OCI-M2 (cell line): ENCODE measurements around the gene MTHFSD.

Source experiments
- DNase-seq: peaks from one replicate; lab custom pipeline; 2025; ENCODE audit not compliant: unreplicated experiment; lab: John Stamatoyannopoulos, UW

The MTHFSD gene

DNA sequence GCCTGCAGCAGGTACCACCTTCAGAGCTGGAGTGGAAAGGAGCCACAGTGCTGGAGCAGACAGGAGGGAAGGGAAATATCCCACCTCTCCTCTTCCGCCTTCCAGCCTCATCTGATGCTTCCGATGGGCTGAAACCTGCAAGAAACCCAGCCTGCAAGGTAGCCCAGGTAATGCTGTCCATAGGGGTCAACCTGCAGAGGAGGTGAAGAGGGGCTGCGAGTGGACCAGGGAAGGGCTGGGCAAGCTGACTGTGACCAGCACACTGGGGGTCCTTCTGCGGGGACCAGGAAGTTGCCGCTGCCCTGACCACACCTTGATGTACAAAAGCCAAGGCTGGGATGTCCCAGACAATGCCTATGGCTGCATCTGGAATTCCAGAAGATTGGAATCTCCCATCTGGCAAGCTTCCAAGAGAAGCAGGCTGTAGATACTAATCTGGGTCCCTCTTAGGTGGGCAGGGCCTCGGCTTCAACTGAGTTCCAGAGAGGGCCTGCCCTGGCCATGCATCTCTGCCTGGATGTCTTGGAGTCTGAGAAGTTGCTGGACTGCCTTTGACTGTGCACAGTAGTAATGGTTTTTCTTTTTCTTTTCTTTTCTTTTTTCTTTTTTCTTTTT is 29.1 kb upstream of the MTHFSD start:
- DNase-seq, result no peak

DNA sequence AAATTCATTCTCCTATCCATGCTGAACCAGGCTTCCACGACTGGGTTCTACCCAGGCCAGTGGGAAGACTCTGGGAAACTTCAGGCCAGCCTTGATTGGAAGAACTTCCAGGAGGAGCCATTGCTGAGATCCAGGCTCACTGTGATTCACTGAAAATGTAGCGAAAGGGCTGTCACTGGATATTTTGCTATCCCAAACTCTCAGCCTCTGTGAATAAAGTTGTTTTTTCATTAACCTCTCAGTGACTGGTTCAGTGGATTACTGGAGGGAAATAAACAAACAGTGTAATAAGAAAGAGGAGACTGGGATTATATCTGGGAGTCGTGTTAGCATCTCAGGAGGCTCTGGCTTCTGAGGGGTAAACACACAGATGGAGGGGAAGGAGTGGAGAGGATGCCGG is 26.4 kb upstream of the MTHFSD start:
- DNase-seq, result no peak

DNA sequence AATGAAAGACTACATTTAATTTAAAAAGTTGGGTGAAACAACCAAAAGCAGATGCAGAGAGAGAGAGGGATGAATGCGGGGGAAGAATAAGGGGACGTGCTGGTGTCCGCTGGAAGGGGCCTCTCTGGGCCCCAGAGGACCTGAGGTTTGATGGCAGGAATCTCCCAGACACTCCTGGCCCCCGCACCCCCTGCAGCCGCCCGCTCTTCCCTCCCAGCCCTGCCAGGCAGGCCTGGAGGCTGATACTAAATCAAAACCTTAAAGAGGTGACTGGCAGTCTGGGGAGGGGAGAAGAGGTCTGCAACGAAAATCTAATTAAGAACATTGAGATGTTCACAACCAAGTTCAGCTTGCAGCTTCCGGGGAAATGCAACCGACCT is 25.7 kb upstream of the MTHFSD start:
- no peak for DNase-seq

DNA sequence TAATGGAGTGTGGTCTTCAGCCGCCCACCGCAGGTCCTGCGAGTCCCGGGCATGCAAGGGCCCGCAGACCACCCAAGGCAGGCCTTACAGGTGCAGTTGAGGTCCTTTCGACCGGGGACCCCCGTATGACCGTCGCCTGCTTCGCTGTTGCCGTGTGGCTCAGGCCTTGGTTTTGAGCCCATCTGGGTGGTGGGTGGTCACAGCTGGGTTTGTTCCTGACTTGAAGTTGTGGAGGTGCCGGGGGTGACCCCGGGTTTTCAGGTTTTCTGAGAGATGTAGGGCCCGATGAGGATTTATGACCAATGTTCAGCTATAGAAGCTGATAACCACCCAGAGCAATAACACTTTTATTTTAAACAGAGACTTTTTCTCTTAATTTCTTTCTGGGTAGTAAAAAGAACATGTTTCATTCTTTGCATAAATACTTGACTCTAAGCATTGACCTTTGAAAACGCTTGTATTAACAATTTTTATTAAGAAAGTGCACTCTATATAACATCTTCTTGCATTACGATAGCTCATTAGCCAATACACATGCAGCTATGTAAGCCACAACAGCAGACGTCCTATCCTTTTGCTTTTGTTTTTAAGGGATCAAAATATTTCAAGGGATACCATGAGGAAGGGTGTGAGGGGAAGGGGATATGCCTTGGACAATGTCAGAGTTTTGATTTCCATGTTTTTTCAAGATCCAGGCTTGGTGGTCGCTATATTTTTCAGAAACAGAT is 25.2 kb upstream of the MTHFSD start:
- no peak for DNase-seq

DNA sequence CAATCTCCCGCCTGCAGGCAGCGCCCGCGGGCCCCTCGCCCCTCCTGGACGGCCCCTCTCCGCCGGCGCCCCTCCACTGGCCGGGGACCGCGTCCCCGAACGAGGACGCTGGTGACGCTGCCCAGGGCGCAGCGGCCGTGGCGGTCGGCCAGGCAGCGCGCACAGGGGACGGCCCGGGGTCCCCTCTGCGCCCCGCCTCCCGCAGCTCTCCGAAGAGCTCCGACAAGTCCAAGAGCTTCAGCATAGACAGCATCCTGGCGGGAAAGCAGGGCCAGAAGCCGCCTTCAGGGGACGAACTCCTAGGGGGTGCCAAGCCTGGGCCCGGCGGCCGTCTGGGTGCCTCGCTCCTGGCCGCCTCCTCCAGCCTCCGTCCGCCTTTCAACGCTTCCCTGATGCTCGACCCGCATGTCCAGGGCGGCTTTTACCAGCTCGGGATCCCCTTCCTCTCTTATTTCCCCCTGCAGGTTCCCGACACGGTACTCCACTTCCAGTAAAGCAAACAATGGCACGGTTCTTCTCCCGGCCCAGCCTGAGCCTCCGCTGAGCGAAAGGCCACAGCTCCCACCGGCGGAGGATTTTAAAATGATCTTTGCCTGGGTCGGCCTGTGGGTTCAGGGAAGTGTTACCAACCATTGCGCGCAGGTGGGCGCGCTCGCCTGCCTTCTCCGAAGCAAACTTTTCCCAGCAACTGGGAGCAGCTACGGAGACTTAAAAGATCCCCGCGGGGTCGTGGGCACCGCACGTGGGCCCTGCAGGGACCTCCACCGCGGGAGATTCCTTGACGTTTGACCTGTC is 24.4 kb upstream of the MTHFSD start:
- DNase-seq, result no peak

DNA sequence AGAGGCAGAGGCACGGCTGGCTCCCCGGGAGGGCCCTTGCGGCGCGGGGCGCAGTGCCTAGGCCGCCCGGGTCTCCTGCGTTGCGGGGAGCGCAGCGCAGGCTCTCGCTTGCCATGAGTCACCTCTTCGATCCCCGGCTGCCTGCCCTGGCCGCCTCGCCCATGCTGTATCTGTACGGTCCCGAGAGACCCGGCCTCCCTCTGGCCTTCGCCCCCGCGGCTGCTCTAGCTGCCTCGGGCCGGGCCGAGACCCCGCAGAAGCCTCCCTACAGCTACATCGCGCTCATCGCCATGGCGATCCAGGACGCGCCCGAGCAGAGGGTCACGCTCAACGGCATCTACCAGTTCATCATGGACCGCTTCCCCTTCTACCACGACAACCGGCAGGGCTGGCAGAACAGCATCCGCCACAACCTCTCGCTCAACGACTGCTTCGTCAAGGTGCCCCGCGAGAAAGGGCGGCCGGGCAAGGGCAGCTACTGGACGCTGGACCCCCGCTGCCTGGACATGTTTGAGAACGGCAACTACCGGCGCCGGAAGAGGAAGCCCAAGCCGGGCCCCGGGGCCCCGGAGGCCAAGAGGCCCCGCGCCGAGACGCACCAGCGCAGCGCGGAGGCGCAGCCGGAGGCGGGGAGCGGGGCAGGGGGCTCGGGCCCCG is 23.7 kb upstream of the MTHFSD start:
- no peak for DNase-seq

DNA sequence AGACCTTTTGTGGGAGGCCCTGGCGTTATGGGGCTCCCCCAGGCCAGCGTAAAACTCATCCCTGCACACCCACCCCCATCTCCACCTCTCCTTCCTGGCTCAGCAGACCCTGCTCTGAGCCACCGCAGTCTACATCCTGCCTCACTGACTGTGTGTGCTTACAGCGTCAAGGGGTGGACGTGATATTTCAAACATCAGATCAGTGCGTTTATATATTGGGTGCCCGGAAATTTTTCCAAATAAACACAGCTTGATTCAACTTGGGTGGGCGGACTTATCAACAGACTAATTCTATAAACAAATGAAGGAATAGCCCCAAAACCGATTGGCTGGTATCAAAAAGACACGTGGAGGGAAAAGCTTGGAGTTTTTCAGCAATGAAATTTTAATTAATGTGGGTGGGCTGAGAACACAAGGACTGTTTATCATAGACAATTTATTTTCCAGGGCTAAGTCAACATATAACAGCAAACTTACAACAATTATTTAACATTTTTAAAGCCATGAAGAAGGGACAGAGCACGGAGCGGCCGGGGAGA is 23.1 kb upstream of the MTHFSD start, which contains the start of gene FOXL1:
TSS of gene FOXL1 (plus strand) at position 489 of the 539 bp plus-strand sequence. CDS start 175 bp downstream, outside the sequence.
- DNase-seq, result no peak

DNA sequence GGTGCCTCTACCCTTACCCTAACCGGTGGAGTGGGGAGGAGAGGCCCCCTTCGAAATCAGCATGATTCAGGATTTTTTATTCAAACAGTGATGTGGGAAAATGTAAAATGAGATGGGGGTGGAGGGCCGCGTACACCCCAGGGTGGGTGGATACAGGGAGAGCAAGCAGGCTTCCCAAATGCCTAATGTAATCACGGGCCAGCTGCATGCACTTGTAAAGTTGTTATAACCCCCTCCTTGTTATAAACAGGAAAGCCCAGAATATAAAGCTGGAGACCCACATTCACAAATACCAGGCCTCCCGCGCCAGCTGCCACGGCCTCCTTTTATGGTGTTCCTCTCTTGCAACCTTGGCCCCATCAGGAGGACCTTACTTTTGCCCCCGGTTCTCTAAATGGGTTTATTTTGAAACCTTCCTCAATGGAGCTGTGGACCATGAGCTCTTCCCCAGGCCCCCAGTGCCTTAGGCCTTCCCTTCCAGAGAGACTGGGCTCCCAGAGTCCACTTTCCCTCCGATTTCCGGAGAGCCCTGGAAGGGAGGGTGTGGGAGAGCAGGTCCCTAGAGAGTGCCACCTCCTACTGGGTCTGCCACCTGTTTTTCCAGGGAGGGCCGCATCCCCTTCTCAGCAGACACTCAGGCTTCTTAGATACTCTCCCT is 22.4 kb upstream of the MTHFSD start:
- no peak for DNase-seq

DNA sequence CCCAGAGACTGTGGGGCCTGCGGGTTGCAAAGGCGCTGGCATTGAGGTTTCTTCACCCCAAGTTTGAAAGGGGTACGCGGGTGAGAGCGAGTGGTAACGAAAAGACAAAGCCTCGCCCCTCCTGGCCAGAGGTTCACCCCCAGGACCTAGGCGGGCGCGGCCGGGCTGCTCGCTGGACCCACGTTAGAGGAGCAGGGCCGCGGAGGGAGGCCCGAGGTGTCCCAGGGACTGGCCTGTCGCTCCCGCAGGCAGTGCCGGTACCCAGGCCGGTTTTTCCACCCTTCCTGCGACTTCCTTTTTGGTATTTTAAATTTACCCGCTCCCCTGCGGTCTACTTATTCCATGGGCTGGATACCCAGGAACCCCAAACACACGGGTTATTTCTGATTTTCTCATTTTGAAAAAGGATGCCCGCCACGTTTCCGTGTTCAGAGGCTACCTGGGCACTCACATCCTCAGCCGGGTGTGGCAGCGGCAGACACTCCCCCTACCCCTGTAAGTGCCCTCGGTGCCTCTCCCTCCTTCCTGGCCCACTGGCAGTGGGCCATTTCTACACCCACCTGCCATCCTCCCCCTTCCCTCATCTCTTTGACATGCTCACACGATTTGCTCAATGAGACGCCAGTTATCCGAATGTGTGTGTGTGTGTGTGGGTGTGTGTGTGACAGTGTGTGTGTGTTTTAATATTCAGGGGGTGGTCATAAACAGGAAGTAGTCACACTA is 21.7 kb upstream of the MTHFSD start:
- DNase-seq, result no peak

DNA sequence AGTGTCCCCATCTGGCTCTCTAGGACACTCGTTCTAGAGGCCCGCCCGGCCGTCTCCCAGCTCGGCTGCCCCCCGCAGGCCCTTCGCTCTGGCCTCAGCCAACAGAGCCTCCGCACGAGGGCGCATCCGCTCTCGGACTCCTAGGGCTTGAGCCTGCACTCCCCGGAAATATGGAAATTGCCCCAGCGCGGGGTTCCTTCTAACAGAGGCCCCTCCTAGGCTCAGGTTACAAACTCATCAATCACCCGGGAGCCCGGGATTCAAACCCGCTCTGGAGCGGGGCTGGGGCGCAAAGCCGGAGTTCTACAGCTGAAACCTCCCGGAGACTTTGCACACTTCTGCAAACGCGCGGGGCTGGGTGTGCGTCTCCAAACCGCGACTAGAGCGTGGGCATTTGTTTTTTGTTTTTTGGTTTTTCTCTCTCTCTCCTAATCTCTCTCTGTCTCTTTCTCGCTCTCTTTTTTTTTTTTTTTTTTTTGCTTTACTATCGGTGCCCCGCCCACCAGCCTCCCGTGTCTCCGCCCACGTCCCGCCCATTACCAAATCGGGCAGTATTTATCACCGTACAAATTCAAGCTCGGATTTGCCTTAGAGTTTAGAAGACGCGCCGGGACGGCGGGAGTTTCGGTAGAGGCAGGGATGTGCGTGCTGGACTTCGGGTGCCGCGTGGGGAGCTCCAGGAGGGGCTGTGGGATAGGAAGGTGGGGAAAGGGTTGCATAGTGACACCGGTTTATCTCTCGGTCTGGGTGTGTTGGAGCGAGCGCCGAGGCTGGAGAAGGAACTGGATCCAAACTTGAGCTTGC is 20.9 kb upstream of the MTHFSD start:
- peak; percentile 69 for DNase-seq

DNA sequence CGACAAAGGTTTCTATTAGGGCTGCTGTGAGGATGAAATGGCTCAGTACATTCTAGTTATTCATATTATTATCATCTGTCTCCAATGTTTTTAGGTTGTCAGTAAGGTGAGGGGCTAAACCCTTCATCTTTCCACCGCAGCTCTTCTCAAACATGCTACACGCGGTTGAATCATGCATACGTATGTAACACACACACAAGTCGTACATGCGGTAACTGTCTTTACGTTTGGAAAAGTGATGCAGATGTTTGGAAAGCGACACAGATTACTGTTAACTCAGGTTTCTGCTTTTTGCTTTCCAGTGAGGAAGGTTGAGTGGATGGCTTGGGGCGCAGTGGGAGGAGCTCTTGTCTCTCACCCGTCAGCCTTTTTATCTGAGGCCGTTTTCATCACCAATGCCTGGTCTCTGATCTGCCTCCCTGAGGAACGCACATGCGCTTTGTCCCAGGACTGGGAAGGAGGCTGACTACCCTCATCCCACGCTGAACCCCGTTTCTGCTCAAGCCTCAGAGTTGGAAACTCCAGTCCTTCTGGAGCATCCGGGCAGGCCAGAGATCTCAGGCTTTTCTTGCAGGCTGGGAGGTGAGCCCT is 20.2 kb upstream of the MTHFSD start:
- DNase-seq, result no peak

DNA sequence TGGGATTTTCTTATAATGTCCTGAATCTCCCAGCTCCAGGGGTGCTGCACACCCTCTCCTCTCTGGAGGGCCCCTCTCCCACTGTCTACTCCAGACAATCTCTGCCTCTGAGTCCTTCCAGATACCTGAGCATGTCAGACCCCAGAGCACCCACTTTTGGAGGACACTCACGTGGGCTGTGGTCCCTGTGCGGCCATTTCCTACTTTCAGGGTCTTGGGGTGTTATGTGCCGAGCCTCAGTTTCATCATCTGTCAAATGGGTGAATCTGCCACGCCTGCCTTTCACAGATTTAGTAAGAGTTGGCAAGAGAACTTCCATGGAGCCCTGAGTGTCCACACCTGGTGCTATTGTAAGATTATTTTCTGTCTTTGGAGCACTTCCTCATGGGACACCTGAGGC is 19.6 kb upstream of the MTHFSD start:
- no peak for DNase-seq

DNA sequence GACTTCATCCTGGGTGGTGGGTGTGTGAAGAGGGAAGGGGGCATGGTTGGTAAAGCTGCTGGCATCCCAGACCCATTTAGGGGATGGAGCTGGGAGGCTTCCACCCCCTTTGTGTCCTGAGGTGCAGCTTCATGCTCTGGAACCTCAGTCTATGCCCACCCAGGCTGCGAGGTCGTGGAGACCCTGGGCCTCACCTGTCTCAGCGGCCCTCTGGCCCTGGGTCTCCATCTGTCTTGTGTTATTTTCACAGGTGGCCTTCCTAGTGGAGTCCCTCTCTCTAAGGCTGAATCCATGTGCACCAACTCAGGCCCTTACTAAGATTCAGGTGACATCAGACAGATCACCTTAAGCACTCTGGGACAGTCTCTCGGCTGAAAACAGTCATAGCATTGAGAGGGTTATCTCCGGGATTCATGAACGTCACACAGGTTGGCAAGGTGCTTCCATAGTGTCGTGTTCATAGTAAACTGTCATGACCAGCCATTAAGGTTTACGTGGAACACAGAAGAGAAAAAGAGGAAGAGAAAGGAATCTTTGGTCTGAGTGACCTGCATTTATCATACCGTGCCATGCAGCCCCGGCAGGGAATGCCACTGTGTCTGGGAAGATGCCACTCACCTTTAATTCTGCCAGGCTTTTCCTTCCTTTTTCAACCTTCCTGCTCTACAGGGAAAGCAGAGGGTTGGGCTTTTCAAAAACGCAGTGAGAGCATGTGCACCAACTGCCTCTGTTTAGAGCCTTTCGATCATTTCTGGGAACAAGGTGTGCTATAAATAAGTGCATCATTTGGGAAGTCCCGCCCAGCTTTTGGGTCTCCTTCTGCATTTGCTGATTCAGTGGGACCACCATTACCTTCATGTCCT is 18.8 kb upstream of the MTHFSD start:
- DNase-seq, result no peak

DNA sequence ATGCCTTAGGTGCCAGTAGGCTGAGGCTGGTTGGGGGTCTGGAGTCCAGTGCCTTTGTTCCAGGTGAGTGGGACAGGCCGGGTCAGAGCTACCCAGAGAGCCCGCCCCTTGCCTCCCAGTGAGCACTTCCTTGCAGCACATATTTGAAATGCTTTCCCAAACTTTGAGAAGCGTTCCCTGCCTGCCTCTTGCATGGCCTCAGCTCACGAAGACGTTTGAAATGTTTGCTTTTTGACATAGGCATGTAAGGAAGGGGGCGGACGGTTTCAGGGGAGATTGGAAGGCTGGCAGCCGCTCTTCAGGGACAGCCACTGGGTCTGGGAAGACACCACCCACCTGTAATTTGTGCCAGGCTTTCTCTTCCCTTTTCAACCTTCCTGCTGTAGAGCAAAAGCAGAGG is 18.2 kb upstream of the MTHFSD start:
- DNase-seq, result no peak

DNA sequence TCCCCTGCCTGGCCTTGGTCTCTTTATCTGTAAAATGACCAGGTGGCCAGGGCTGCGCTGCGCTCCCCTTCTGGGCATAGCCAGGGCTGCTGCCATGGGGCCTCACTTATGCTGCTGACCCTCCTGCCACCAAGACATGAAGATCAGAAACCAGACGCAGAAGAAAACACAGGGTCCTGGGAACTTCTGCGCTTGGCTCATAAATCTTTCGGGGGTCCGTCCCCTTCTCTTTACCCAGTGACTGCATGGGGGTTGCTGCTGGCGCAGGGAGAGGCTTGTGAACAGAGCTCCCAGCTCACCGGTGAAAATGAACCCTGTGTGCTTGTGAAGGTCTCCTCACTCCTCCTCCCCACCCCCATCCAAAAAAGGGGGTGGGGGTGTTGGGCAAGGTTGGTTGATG is 17.6 kb upstream of the MTHFSD start:
- no peak for DNase-seq

DNA sequence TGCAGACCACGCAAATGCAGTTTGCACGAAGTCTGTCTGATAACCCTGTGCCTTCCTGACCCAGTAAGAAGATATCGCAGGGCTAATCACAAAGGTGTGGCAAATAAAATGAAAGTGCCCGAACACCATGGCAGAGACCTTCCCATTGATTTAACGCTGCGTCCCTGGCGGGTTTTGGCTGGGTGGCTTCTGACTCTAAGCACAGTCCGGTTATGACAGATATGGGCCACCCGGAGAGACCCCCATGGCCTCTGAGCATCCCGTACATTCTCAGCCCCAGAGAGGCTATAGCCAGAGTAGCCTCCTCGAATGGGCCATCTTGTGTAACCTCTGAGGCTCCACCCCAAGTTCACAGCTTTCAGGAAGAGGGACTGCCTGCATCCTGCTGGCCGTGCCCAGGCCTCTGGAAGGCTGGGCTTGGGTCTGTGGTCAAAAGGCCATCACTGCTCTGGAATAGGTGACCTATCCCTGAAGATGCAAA is 17.0 kb upstream of the MTHFSD start:
- no peak for DNase-seq

DNA sequence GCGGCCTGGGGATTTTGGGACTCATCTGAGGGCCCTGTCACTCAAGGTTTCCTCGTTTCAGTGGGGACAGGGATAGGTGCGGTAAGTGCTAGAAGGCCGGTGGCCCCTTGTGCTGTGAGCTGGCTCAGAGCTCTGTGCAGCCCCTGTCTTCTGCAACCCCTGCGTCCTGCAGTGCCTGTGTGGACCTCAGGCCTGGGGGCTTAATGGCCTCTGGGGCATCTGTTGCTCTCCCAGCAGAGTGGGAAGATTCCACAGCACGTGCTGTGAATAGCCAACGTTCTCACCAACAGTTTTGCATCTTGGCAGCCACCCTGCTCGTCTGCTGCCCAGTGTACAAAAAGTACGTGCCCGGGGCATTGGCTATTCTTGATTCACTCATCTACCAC is 16.5 kb upstream of the MTHFSD start:
- no peak for DNase-seq
